ENCODE results near the gene OR4L1.

OR4L1 gene

DNA sequence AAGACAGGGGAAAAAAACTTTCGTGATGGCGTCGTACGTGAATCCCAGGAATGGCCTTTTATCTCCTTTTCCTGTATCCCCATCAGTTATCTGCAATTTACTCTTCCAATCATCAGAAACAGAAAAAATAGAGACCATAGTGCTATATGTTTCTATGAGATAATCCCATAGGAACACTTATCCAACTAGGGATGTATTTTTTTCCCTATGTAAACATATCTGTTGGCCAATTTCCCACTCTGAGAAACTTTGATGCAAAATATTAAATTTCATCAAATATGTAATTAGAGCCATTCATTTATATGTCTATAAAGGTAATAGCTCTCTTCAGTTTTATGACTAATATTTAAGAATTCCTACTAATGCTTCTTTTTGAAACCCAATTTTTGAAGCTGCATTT, 23.9 kb upstream of the OR4L1 start, which contains the start of gene OR4K13:
Gene OR4K13, minus strand, starts transcription at position 101 of the 400 bp plus-strand sequence. CDS start 1,280 bp downstream, outside the sequence.
- Histone ChIP-seq H2BK5ac (ENCODE audit: low read length) (no peak within 1 kb of the TSS), H3K23ac (ENCODE audit: low read depth, low read length, poor library complexity) (no peak within 1 kb of the TSS), H2BK120ac (ENCODE audit: low read depth, low read length) (no peak within 1 kb of the TSS), H3K27me3 (ENCODE audit: control insufficient read depth in 3 of 3, insufficient read depth in 3 of 3, low read depth in 1 of 3, low read length in 3 of 3) (no peaks in the 10 kb centered on the region), H2AK5ac (ENCODE audit: low read depth, low read length) (no peak within 1 kb of the TSS), H3K36me3 (replicated peaks in 1 of 2; ENCODE audit: control insufficient read depth in 2 of 2, insufficient read depth in 2 of 2, low read length in 2 of 2) (no peaks in the 10 kb centered on the region), H3K9me3 (replicated peaks in 1 of 2; ENCODE audit: control insufficient read depth in 2 of 2, insufficient read depth in 1 of 2, low read depth in 1 of 2, low read length in 2 of 2) (peaks cover 0 to 11% of the 10 kb centered on the region in 2 donors), H3K4me2 (ENCODE audit: insufficient read depth, low read length, poor library complexity, severe bottlenecking) (no peak within 1 kb of the TSS), H3K27ac (replicated peaks; ENCODE audit: low read length) (no peak within 1 kb of the TSS), H4K8ac (ENCODE audit: low read depth, low read length) (no peak within 1 kb of the TSS), H3K4ac (ENCODE audit: low read length) (no peak within 1 kb of the TSS), H3K4me3 (ENCODE audit: low read length in 2 of 2) (no peak within 1 kb of the TSS), H3K9ac (ENCODE audit: low read depth, low read length, poor library complexity) (no peak within 1 kb of the TSS), H2BK15ac (ENCODE audit: low read length) (no peak within 1 kb of the TSS), H3K18ac (ENCODE audit: low read length) (no peak within 1 kb of the TSS), H3K14ac (ENCODE audit: low read length) (no peak within 1 kb of the TSS), H2AFZ (ENCODE audit: low read length) (no peak within 1 kb of the TSS), H3K79me1 (ENCODE audit: low read depth, low read length) (no peaks in the 10 kb centered on the region), H4K91ac (ENCODE audit: low read depth, low read length, poor library complexity) (no peak within 1 kb of the TSS), H3K4me1 (ENCODE audit: control insufficient read depth in 2 of 2, insufficient read depth in 1 of 2, low read depth in 1 of 2, low read length in 2 of 2) (no peaks in the 10 kb centered on the region), H2BK12ac (ENCODE audit: low read length) (no peak within 1 kb of the TSS)
- DNase-seq (ENCODE audit: low spot score) = no peak
- WGBS, 2 donors (ENCODE audit: extremely low coverage in 2 of 2, insufficient read length in 2 of 2, insufficient replicate concordance in 1 of 2) = no CpG with 5 or more reads among the region's 4 CpGs

DNA sequence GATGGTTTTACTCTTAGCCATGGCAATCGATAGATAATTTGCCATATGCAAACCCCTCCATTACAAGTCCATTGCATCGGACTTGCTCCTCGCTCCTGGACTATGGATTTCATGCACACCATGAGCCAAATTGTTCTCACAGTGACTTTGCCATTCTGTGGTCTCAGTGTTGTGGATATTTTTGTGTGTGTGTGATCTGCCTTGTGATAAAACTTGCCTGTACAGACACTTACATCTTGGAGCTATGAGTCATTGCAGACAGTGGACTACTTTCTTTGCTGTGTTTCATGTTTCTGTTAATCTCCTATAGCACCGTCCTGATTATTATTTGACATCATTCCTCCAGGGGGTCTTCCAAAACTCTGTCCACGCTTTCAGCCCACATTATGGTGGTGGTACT, 15.6 kb upstream of the OR4L1 start:
- no peaks in the 10 kb centered on the region for H3K36me3 ChIP-seq (replicated peaks in 1 of 2; ENCODE audit: control insufficient read depth in 2 of 2, insufficient read depth in 2 of 2, low read length in 2 of 2)
- H3K4ac ChIP-seq (ENCODE audit: low read length) = no peak overlapping the region
- no peak overlapping the region for H2AK5ac ChIP-seq (ENCODE audit: low read depth, low read length)
- WGBS, 2 donors (ENCODE audit: extremely low coverage in 2 of 2, insufficient read length in 2 of 2, insufficient replicate concordance in 1 of 2) = no CpG with 5 or more reads among the region's 5 CpGs
- no peak overlapping the region for H3K14ac ChIP-seq (ENCODE audit: low read length)
- no peak overlapping the region for H3K27ac ChIP-seq (replicated peaks; ENCODE audit: low read length)
- no peak overlapping the region for H2BK12ac ChIP-seq (ENCODE audit: low read length)
- DNase-seq (ENCODE audit: low spot score) = no peak
- H3K4me2 ChIP-seq (ENCODE audit: insufficient read depth, low read length, poor library complexity, severe bottlenecking) = no peak overlapping the region
- H4K8ac ChIP-seq (ENCODE audit: low read depth, low read length) = no peak overlapping the region
- H3K27me3 ChIP-seq (ENCODE audit: control insufficient read depth in 3 of 3, insufficient read depth in 3 of 3, low read depth in 1 of 3, low read length in 3 of 3) = peaks cover 0 to 2% (median 0%) of the 10 kb centered on the region in 3 experiments
- no peaks in the 10 kb centered on the region for H3K79me1 ChIP-seq (ENCODE audit: low read depth, low read length)
- H2BK15ac ChIP-seq (ENCODE audit: low read length) = no peak overlapping the region
- H3K4me3 ChIP-seq (ENCODE audit: low read length in 2 of 2) = no peak overlapping the region
- no peak overlapping the region for H4K91ac ChIP-seq (ENCODE audit: low read depth, low read length, poor library complexity)
- H3K23ac ChIP-seq (ENCODE audit: low read depth, low read length, poor library complexity) = no peak overlapping the region
- no peaks in the 10 kb centered on the region for H3K4me1 ChIP-seq (ENCODE audit: control insufficient read depth in 2 of 2, insufficient read depth in 1 of 2, low read depth in 1 of 2, low read length in 2 of 2)
- no peak overlapping the region for H2AFZ ChIP-seq (ENCODE audit: low read length)
- H3K18ac ChIP-seq (ENCODE audit: low read length) = no peak overlapping the region
- no peak overlapping the region for H3K9ac ChIP-seq (ENCODE audit: low read depth, low read length, poor library complexity)
- H2BK120ac ChIP-seq (ENCODE audit: low read depth, low read length) = no peak overlapping the region
- H2BK5ac ChIP-seq (ENCODE audit: low read length) = no peak overlapping the region
- H3K9me3 ChIP-seq (replicated peaks in 1 of 2; ENCODE audit: control insufficient read depth in 2 of 2, insufficient read depth in 1 of 2, low read depth in 1 of 2, low read length in 2 of 2) = peaks cover 0 to 22% of the 10 kb centered on the region in 2 donors

DNA sequence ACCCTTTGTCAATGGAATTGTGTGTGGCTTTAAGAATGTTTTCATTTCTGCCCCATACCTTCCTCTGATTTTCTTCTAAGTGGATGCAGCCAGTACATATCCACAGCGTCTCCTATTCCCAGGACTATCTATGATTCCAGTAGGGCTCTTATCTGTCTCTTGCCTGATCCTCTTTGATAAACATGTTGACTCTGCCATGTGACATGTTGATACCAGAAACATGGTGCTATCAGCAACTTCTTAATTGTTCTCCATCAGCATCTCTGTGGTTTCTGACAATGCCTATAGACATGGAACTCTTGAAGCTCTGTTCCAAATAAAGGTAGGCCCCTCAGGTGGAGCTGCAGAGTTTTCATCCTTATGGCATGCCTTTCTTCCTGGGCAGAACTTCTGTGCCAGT, 11.6 kb upstream of the OR4L1 start:
- no peak overlapping the region for H3K4me3 ChIP-seq (ENCODE audit: low read length in 2 of 2)
- no peak overlapping the region for H4K8ac ChIP-seq (ENCODE audit: low read depth, low read length)
- no peak overlapping the region for H4K91ac ChIP-seq (ENCODE audit: low read depth, low read length, poor library complexity)
- no peak overlapping the region for H2BK120ac ChIP-seq (ENCODE audit: low read depth, low read length)
- H3K4me2 ChIP-seq (ENCODE audit: insufficient read depth, low read length, poor library complexity, severe bottlenecking) = no peak overlapping the region
- no peak overlapping the region for H3K18ac ChIP-seq (ENCODE audit: low read length)
- H2AFZ ChIP-seq (ENCODE audit: low read length) = no peak overlapping the region
- no peak overlapping the region for H3K4ac ChIP-seq (ENCODE audit: low read length)
- H3K9me3 ChIP-seq (replicated peaks in 1 of 2; ENCODE audit: control insufficient read depth in 2 of 2, insufficient read depth in 1 of 2, low read depth in 1 of 2, low read length in 2 of 2) = peaks cover 0 to 20% of the 10 kb centered on the region in 2 donors
- H2BK12ac ChIP-seq (ENCODE audit: low read length) = no peak overlapping the region
- H3K79me1 ChIP-seq (ENCODE audit: low read depth, low read length) = no peaks in the 10 kb centered on the region
- WGBS, 2 donors (ENCODE audit: extremely low coverage in 2 of 2, insufficient read length in 2 of 2, insufficient replicate concordance in 1 of 2) = no CpG with 5 or more reads among the region's 1 CpG
- H3K14ac ChIP-seq (ENCODE audit: low read length) = no peak overlapping the region
- peaks cover 0 to 2% (median 0%) of the 10 kb centered on the region in 3 experiments for H3K27me3 ChIP-seq (ENCODE audit: control insufficient read depth in 3 of 3, insufficient read depth in 3 of 3, low read depth in 1 of 3, low read length in 3 of 3)
- H2BK15ac ChIP-seq (ENCODE audit: low read length) = no peak overlapping the region
- no peak overlapping the region for H2BK5ac ChIP-seq (ENCODE audit: low read length)
- no peak overlapping the region for H3K9ac ChIP-seq (ENCODE audit: low read depth, low read length, poor library complexity)
- H2AK5ac ChIP-seq (ENCODE audit: low read depth, low read length) = no peak overlapping the region
- no peaks in the 10 kb centered on the region for H3K4me1 ChIP-seq (ENCODE audit: control insufficient read depth in 2 of 2, insufficient read depth in 1 of 2, low read depth in 1 of 2, low read length in 2 of 2)
- no peak for DNase-seq (ENCODE audit: low spot score)
- no peak overlapping the region for H3K23ac ChIP-seq (ENCODE audit: low read depth, low read length, poor library complexity)
- H3K36me3 ChIP-seq (replicated peaks in 1 of 2; ENCODE audit: control insufficient read depth in 2 of 2, insufficient read depth in 2 of 2, low read length in 2 of 2) = no peaks in the 10 kb centered on the region
- H3K27ac ChIP-seq (replicated peaks; ENCODE audit: low read length) = no peak overlapping the region

DNA sequence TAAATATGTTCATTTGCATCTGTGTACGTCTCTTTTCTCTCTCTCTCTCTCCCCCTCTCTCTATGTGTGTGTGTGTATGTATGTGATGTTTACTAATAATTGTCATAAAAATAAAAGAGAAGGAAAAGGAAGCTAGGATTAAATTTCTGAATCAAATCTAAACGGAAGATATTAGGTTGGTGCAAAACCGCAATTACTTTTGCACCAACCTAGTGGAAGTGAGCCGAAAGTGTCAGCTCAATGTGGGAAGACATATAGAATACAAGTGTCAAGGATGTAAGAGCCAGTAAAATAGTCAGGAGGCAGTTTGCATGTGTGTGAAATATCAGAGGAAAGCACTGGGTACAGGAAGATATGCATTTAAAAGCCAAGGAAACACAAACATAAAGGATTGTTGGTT, 32.2 kb downstream of the OR4L1 start:
- no peaks in the 10 kb centered on the region for H3K4me1 ChIP-seq (ENCODE audit: control insufficient read depth in 2 of 2, insufficient read depth in 1 of 2, low read depth in 1 of 2, low read length in 2 of 2)
- WGBS, 2 donors (ENCODE audit: extremely low coverage in 2 of 2, insufficient read length in 2 of 2, insufficient replicate concordance in 1 of 2) = no CpG with 5 or more reads among the region's 4 CpGs
- no peak overlapping the region for H2BK5ac ChIP-seq (ENCODE audit: low read length)
- H4K91ac ChIP-seq (ENCODE audit: low read depth, low read length, poor library complexity) = no peak overlapping the region
- no peak overlapping the region for H3K14ac ChIP-seq (ENCODE audit: low read length)
- no peak overlapping the region for H2AK5ac ChIP-seq (ENCODE audit: low read depth, low read length)
- H3K9ac ChIP-seq (ENCODE audit: low read depth, low read length, poor library complexity) = no peak overlapping the region
- DNase-seq (ENCODE audit: low spot score) = no peak
- H3K4ac ChIP-seq (ENCODE audit: low read length) = no peak overlapping the region
- no peak overlapping the region for H2BK15ac ChIP-seq (ENCODE audit: low read length)
- peaks cover 0 to 8% of the 10 kb centered on the region in 2 donors for H3K9me3 ChIP-seq (replicated peaks in 1 of 2; ENCODE audit: control insufficient read depth in 2 of 2, insufficient read depth in 1 of 2, low read depth in 1 of 2, low read length in 2 of 2)
- H2BK120ac ChIP-seq (ENCODE audit: low read depth, low read length) = no peak overlapping the region
- H3K27ac ChIP-seq (replicated peaks; ENCODE audit: low read length) = no peak overlapping the region
- H2AFZ ChIP-seq (ENCODE audit: low read length) = no peak overlapping the region
- H2BK12ac ChIP-seq (ENCODE audit: low read length) = no peak overlapping the region
- H4K8ac ChIP-seq (ENCODE audit: low read depth, low read length) = no peak overlapping the region
- no peaks in the 10 kb centered on the region for H3K27me3 ChIP-seq (ENCODE audit: control insufficient read depth in 3 of 3, insufficient read depth in 3 of 3, low read depth in 1 of 3, low read length in 3 of 3)
- H3K36me3 ChIP-seq (replicated peaks in 1 of 2; ENCODE audit: control insufficient read depth in 2 of 2, insufficient read depth in 2 of 2, low read length in 2 of 2) = no peaks in the 10 kb centered on the region
- no peak overlapping the region for H3K4me3 ChIP-seq (ENCODE audit: low read length in 2 of 2)
- H3K18ac ChIP-seq (ENCODE audit: low read length) = no peak overlapping the region
- no peaks in the 10 kb centered on the region for H3K79me1 ChIP-seq (ENCODE audit: low read depth, low read length)
- no peak overlapping the region for H3K23ac ChIP-seq (ENCODE audit: low read depth, low read length, poor library complexity)
- H3K4me2 ChIP-seq (ENCODE audit: insufficient read depth, low read length, poor library complexity, severe bottlenecking) = no peak overlapping the region

All from neuronal stem cell (in vitro differentiated cells).